HEK293T (cell line): ENCODE data around the gene HYDIN.
"Not testable (repeated sequence)": the region's sequence is repeated elsewhere in the genome, so short reads cannot be mapped to it uniquely, and the experiment has no call there.

ENCODE experiments used
- CTBP1 ChIP-seq: fragments of 450-650 bp; IDR thresholded peaks from 2 replicates; pipeline ENCODE4 v1.6.1; 2016; ENCODE audit warnings: borderline replicate concordance
- FOXK2 ChIP-seq: fragments of 450-650 bp; IDR thresholded peaks from 2 replicates; pipeline ENCODE4 v1.6.1; 2016; ENCODE audit warnings: mild to moderate bottlenecking
- NFRKB ChIP-seq: fragments of 450-650 bp; IDR thresholded peaks from 2 replicates; pipeline ENCODE4 v1.6.1; 2016; ENCODE audit warnings: mild to moderate bottlenecking, moderate library complexity
- SUZ12 ChIP-seq: fragments of 450-650 bp; IDR thresholded peaks from 2 replicates; pipeline ENCODE4 v1.6.1; 2016; ENCODE audit warnings: mild to moderate bottlenecking
- ZNF384 ChIP-seq: fragments of 450-650 bp; IDR thresholded peaks from 2 replicates; pipeline ENCODE4 v1.6.1; 2016

- not testable (repeated sequence) for TF ChIP-seq FOXK2, CTBP1, ZNF384, NFRKB, SUZ12
These were observed 149.7 kb downstream of the HYDIN start for GRCh38 chr16:71080777-71081176.
